ENCODE measurements around the gene RABGEF1. TPM values are rescaled to one million over a fixed set of nuclear protein-coding genes. Genes with fewer than 3 reads are reported as not detected.
"Not testable (repeated sequence)": the region's sequence is repeated elsewhere in the genome, so short reads cannot be mapped to it uniquely, and the experiment has no call there.

The RABGEF1 gene
- total and polyA plus RNA-seq, 3 donors from 2014 or later = 62.5 to 78.4 (median 70.2) TPM

DNA sequence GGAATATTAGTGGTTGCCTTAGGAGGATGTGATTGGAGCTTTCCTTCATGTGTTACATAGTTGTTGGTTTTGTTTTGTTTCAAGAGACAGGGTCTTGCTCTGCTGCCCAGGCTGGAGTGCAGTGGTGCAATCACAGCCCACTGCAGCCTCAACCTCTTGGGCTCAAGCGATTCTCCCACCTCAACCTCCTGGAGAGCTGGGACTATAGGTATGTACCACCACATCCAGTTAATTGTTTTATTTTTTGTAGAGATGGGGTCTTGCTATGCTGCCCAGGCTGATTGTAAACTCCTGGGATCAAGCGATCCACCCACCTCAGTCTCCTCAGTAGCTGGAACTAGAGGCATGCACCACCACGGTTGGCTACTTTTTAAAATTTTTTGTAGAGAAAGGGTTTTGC, 86.1 kb downstream of the RABGEF1 start:
- H3K27ac ChIP-seq = no peak overlapping the region
- no peak for DNase-seq
- no peak for TF ChIP-seq POLR2A (IDR thresholded peaks at IDR 0.05)
- intact Hi-C loops (cut with DNase I; ENCODE audit: low total_unique reads) = no loop called here
- 86 to 95% methylated on average over 3 of the region's 3 CpGs for WGBS, 2 donors
- no peaks in the 10 kb centered on the region for H3K36me3 ChIP-seq (ENCODE audit: low read depth, missing control alignments)
- H3K27me3 ChIP-seq = no peaks in the 10 kb centered on the region
- H3K4me1 ChIP-seq = no peaks in the 10 kb centered on the region
- H3K9me3 ChIP-seq = no peaks in the 10 kb centered on the region
- H3K4me3 ChIP-seq = no peak overlapping the region

DNA sequence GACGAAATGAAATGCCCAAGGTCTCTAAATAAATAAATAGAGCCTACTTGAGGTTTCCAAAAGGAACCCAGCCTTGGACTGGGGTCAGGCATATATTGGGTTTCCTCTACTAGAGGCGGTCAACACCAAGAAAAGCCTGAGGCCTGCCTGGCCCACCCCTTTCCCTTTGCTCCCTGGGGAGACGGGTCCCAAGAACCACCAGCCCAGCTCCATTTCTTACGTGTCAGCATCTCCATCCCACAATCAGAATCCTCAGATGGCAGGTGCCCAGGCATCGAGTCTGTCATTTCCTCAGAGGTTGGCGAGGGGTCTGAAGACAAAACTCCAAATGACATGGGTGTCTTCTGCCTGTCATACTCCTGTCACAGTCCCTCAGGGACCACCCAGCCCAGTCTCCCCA, 90.4 kb downstream of the RABGEF1 start:
- H3K36me3 ChIP-seq (ENCODE audit: low read depth, missing control alignments); H3K27me3 ChIP-seq; DNase-seq; H3K4me1 ChIP-seq; H3K9me3 ChIP-seq; intact Hi-C loops (cut with DNase I; ENCODE audit: low total_unique reads); H3K27ac ChIP-seq; H3K4me3 ChIP-seq: not testable (repeated sequence)
- WGBS, 2 donors = 84 to 89% methylated on average over 5 to 6 of the region's 6 CpGs

DNA sequence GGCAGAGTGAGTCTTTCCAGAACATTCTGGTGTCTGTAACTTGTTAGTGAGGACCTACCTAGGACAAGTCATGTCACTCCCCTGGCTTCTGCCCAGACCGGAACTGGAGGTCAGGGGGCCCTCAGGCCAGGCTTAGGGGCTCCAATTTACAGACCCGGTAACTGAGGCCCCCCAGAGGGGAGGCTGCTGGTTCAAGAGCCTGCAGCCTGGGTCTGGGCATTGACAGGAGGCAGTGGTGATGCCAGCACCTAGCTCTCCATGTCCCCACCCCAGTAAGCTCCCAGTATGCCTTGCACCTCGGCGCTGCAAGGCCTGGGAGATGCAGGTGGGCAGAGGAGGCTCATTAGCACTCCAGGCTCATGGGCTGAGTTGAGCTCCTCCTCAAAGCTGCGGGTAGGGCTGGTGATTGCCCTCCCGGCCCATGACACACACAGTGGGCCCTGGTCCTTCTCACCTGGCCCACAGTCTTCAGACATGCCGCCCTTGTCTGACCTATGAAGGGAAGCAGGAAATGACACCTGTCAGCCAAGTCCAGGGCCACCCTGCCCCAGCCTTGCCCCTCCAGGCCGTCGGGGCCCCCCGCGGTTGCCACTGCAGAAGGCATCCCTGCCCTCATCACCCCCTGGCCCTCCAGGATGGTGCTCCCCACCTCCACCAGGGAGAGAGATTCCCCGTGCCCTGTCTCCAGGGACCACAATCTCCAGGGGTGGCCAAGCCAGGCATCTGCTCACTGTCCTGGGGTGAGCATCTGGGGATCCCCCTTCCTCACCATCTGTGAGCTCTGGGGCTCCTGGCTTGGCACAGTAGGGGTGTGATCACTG, 92.2 kb downstream of the RABGEF1 start:
- Histone ChIP-seq H3K4me1 (no peaks in the 10 kb centered on the region), H3K4me3 (no peak overlapping the region), H3K36me3 (ENCODE audit: low read depth, missing control alignments) (no peaks in the 10 kb centered on the region), H3K27me3 (no peaks in the 10 kb centered on the region), H3K27ac (no peak overlapping the region), H3K9me3 (no peaks in the 10 kb centered on the region)
- TF ChIP-seq, protein P1, sequence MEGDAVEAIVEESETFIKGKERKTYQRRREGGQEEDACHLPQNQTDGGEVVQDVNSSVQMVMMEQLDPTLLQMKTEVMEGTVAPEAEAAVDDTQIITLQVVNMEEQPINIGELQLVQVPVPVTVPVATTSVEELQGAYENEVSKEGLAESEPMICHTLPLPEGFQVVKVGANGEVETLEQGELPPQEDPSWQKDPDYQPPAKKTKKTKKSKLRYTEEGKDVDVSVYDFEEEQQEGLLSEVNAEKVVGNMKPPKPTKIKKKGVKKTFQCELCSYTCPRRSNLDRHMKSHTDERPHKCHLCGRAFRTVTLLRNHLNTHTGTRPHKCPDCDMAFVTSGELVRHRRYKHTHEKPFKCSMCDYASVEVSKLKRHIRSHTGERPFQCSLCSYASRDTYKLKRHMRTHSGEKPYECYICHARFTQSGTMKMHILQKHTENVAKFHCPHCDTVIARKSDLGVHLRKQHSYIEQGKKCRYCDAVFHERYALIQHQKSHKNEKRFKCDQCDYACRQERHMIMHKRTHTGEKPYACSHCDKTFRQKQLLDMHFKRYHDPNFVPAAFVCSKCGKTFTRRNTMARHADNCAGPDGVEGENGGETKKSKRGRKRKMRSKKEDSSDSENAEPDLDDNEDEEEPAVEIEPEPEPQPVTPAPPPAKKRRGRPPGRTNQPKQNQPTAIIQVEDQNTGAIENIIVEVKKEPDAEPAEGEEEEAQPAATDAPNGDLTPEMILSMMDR (IDR thresholded peaks at IDR 0.05) = no peak
- TF ChIP-seq POLR2A (IDR thresholded peaks at IDR 0.05) = no peak
- DNase-seq = no peak
- 86 to 92% methylated on average over 4 to 12 of the region's 12 CpGs for WGBS, 2 donors
- intact Hi-C loops (cut with DNase I; ENCODE audit: low total_unique reads) = no loop called here

DNA sequence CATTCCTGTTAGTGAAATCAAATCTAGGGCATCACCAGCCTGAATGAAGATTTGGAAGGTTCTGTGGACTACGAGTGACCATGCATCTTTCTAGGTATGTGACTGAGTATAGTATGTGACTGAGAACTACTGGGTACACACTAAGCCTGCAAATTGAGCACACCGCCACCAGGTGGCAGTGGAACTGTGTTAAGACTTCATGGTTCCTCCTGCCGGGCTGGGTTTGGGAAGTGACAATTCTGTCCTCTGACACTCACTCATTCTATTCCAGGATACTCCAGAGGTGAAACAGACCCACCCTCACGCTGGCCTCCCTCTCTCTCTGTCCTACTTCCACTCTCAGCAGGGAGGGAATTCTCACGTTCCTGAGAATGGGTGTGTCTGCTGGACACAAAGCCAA, 96.5 kb downstream of the RABGEF1 start:
- no peak overlapping the region for H3K4me3 ChIP-seq
- H3K27ac ChIP-seq = no peak overlapping the region
- TF ChIP-seq, protein P1 (IDR thresholded peaks at IDR 0.05) = peak in 2 of 3 experiments; percentile 22 to 36
- no peak for TF ChIP-seq POLR2A (IDR thresholded peaks at IDR 0.05)
- no peaks in the 10 kb centered on the region for H3K27me3 ChIP-seq
- peak; percentile 50 for DNase-seq
- no peaks in the 10 kb centered on the region for H3K9me3 ChIP-seq
- no peaks in the 10 kb centered on the region for H3K4me1 ChIP-seq
- intact Hi-C loops (cut with DNase I; ENCODE audit: low total_unique reads) = no loop called here
- WGBS, 2 donors = 55 to 61% methylated on average over 3 to 5 of the region's 5 CpGs
- H3K36me3 ChIP-seq (ENCODE audit: low read depth, missing control alignments) = no peaks in the 10 kb centered on the region

DNA sequence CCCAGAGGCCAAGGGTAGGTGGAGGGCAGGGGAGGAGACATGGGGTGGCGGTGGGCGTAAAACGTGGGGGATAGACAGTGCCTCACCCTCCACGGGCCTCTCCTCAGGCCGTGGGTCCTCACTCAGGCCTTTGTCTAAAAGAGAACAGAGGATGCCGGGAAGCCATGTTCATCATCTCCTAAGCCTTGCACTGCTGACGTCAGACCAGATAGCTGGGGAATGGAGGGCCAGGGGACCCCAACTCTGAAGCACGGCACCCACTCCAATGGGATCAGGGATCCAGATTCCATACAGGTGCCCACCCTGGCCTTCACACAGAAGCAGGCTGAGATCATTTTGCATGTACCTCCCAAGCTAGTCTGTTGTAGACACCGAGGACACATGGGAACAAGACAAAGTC, 97.1 kb downstream of the RABGEF1 start:
- Histone ChIP-seq H3K36me3 (ENCODE audit: low read depth, missing control alignments) (no peaks in the 10 kb centered on the region), H3K9me3 (no peaks in the 10 kb centered on the region), H3K27me3 (no peaks in the 10 kb centered on the region), H3K4me3 (no peak overlapping the region), H3K4me1 (no peaks in the 10 kb centered on the region), H3K27ac (no peak overlapping the region)
- TF ChIP-seq POLR2A (IDR thresholded peaks at IDR 0.05) = no peak
- TF ChIP-seq, protein P1 (IDR thresholded peaks at IDR 0.05) = no peak
- whole genome bisulfite sequencing, 2 donors = 88 to 89% methylated on average over 7 to 9 of the region's 9 CpGs
- DNase-seq = no peak
- intact Hi-C loops (cut with DNase I; ENCODE audit: low total_unique reads) = no loop called here

DNA sequence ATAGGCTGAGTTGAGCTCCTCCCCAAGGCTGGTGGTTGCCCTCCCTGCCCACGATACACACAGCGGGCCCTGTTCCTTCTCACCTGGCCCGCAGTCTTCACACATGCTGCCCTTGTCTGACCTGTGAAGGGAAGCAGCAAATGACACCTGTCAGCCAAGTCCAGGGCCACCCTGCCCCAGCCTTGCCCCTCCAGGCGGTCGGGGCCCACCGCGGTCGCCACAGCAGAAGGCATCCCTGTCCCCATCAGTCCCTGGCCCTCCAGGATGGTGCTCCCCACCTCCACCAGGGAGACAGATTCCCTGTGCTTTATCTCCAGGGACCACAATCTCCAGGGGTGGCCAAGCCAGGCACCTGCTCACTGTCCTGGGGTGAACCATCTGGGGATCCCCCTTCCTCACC, 99.3 kb downstream of the RABGEF1 start:
- H3K4me1 ChIP-seq = no peaks in the 10 kb centered on the region
- DNase-seq = no peak
- H3K36me3 ChIP-seq (ENCODE audit: low read depth, missing control alignments) = no peaks in the 10 kb centered on the region
- TF ChIP-seq, protein P1 (IDR thresholded peaks at IDR 0.05) = no peak
- TF ChIP-seq POLR2A (IDR thresholded peaks at IDR 0.05) = no peak
- no peaks in the 10 kb centered on the region for H3K9me3 ChIP-seq
- intact Hi-C loops (cut with DNase I; ENCODE audit: low total_unique reads) = no loop called here
- H3K4me3 ChIP-seq = no peak overlapping the region
- no peak overlapping the region for H3K27ac ChIP-seq
- WGBS, 2 donors = 77 to 84% methylated on average over 5 to 8 of the region's 8 CpGs
- no peaks in the 10 kb centered on the region for H3K27me3 ChIP-seq

Measured in testis (tissue), 3 donors.